Hepatocyte (in vitro differentiated cells): ENCODE measurements around the gene NPIPA1.

Experiments used
- EZH2 ChIP-seq: fragments of 200-600 bp; sonication (generic); IDR thresholded peaks from 2 replicates; pipeline ENCODE4 v1.6.1; 2016; ENCODE audit warnings: antibody characterized with exemption, mild to moderate bottlenecking, borderline replicate concordance
- EZH2phosphoT487 ChIP-seq: fragments of 200-600 bp; sonication (generic); IDR thresholded peaks from one replicate; pipeline ENCODE4 v1.6.1; 2018; ENCODE audit warnings: antibody characterized with exemption, mild to moderate bottlenecking, low read depth, moderate library complexity; ENCODE audit not compliant: unreplicated experiment, severe bottlenecking
- TF ChIP-seq, protein P1 (sequence below): fragments of 200-600 bp; sonication (generic); IDR thresholded peaks from 2 replicates; pipeline ENCODE4 v1.5.1; 2016; ENCODE audit warnings: antibody characterized with exemption, mild to moderate bottlenecking; ENCODE audit not compliant: poor library complexity

- TF ChIP-seq EZH2 (no peak), EZH2phosphoT487 (no peak)
- TF ChIP-seq, protein P1, sequence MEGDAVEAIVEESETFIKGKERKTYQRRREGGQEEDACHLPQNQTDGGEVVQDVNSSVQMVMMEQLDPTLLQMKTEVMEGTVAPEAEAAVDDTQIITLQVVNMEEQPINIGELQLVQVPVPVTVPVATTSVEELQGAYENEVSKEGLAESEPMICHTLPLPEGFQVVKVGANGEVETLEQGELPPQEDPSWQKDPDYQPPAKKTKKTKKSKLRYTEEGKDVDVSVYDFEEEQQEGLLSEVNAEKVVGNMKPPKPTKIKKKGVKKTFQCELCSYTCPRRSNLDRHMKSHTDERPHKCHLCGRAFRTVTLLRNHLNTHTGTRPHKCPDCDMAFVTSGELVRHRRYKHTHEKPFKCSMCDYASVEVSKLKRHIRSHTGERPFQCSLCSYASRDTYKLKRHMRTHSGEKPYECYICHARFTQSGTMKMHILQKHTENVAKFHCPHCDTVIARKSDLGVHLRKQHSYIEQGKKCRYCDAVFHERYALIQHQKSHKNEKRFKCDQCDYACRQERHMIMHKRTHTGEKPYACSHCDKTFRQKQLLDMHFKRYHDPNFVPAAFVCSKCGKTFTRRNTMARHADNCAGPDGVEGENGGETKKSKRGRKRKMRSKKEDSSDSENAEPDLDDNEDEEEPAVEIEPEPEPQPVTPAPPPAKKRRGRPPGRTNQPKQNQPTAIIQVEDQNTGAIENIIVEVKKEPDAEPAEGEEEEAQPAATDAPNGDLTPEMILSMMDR, result no peak
Observed at GRCh38 chr16:14958970-14959369, 21.7 kb downstream of the NPIPA1 start.
